ENCODE data around the gene GRHL3. TPM values are rescaled to one million over a fixed set of nuclear protein-coding genes. Genes with fewer than 3 reads are reported as not detected.

The GRHL3 gene
- total RNA-seq, 1 donor from 2014 or later, result not detected

GRCh38 chr1:24318615-24319311 lies 394 bp upstream of the GRHL3 start:
- no peak for DNase-seq

GRCh38 chr1:24319962-24320361 lies 805 bp downstream of the GRHL3 start:
- DNase-seq, result no peak

- DNase-seq, result no peak
These were observed 2.0 kb downstream of the GRHL3 start for GRCh38 chr1:24321126-24321525.

DNA sequence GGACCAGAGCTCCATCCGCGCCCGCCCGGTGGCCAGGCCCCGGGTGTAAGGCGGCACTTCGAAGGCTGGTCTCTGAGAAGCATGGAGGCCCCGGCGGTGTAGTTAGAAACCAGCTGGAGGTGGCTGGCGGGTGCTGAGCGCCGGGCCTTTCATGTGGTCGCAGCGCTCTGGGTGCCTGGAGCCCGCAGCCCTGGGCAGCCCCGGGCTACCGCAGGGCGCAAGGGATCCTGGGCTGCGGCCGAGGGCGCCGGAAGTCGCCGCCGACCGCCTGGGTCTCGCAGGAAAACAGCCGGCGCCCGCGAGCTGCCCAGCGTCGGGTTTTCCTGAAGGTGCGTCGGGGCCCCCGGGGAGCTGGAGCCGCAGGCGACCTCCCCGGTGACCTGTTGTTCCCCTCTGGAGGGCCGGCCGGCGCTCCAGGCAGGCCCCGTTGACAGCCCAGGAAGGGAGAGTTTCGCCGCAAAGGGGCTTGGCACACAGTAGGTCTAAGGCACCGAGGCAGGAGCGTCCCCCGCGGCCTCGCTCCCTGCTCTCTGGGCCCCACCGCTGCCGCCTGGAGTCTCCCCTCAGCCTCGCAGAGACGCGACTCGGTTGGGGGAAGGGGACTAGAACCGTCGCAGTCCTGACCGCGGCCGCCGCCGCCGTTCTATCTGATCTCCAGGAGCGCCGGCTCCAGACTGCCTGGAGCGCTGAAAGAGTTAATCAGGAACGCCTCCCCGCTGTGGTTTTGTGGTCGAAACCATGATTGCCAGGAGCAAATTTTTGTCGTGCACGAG lies 2.7 kb downstream of the GRHL3 start:
- DNase-seq, result peak; percentile 14

GRCh38 chr1:24322470-24323177 lies 3.5 kb downstream of the GRHL3 start:
- DNase-seq, result no peak

- DNase-seq, result no peak
These were observed 4.1 kb downstream of the GRHL3 start for GRCh38 chr1:24323281-24323680.

DNA sequence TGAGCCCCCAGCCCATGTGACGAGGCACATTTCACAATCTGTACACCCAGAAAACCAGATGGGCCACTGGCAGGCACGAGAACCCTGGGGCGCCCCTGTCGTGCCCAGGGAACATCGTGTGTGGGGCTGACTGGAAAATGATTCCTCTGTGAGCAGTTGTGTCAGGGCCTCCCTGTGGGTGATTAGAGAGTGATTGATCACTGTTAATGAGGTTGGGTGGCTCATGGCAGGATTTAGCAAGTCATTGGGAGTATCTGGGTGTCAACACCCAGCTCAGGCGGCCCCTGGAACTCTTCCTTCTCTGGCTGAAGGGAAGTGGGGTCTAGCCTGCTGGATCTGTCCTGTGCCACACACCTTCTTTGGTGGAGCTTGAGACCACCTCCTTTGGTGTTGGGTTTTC lies 5.7 kb downstream of the GRHL3 start:
- DNase-seq, result no peak

DNA sequence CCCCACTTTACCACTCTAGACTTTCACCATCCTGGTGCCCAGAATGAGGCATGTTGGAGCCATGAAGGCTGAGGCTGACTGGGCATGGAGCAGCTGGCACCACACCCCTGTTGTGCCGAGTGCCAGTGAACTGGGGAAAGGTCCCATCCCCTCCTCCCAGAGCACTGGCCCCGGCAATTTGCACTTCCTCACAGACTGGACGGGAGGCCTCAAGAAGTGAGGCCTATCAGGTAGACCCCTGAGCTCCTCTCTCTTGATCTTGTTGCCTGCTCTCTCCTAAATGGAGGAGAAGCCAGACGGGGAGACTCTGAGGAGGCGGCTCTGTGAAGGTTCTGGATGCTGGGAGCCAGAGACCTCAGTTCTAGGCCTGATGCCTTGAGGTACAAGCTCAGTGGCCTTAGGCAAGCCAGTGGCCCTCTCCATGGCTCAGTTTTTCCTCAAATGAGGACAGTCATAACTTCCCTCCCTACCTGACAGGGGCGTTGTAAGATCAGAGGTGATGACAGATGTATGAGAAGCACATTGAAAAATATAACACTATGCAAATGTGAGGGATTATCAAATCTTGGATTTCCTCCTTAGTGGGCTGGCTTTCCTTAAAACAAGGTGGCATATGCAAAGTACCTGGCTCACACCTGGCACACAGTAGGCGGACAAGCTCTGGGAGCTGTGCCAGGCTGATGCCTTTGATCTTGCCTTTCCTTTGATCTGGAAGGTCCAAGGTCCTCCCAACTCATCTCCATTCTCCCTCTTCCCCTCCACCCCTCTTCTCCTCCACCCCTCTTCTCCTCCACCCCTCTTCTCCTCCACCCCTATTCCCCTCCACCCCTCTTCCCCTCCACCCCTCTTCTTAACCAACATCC lies 6.7 kb downstream of the GRHL3 start:
- DNase-seq, result no peak

GRCh38 chr1:24327486-24327885 lies 8.3 kb downstream of the GRHL3 start:
- no peak for DNase-seq

DNA sequence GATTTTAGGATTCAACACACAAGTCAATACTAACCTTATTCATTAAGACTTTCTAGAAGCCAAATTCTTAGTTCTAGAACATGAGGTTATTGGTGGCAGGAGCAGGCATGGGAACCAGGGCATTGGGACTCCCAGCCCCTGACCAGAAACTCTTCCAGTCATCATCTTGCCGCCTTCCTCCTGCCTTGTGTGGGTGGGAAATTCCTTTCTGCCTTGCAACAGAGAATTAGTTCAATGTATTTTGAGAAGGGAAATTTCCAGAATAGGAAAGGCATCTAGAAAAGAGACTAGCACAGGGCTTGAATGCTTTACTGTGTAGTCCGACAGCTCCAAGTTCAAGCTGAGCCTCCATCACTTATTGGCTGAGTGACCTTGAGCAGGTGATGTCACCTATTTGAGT lies 8.7 kb downstream of the GRHL3 start:
- no peak for DNase-seq

- DNase-seq, result no peak
These were observed 10.2 kb downstream of the GRHL3 start for GRCh38 chr1:24329331-24329730.

GRCh38 chr1:24329797-24330543 lies 10.8 kb downstream of the GRHL3 start:
- DNase-seq, result no peak

DNA sequence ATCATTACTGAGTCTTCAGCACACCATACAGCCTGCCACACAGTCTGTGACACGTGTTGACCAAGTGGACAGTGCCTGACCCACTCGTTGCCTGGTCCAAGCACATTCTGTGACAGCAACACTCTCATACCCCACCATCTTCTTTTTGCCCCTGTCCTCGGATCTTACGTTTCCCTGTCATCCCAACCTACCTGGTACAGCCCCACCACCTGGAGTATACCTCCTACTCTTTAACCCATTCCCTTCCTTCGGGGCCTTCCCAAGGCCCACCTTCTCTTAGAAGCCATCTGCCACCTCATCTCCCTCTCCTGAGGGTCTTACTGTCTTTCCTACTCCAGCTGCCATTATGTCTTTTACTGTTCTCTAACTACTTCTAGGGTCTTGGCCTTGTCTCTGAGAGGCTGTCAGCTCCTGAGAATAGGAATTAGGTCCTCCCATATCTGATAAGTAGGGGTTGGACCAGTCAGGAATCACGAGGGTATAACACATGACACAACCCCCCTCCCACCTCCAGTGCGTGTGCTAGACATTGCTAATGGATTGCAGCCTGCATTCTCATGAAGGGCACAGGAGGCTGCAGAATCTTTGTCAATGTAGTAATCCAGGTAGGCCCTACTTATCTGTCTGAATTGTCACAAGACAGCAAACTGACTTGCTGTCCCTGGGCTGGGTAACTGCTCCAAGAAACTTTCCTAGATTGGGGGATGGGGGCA lies 13.0 kb downstream of the GRHL3 start:
- DNase-seq, result no peak

DNA sequence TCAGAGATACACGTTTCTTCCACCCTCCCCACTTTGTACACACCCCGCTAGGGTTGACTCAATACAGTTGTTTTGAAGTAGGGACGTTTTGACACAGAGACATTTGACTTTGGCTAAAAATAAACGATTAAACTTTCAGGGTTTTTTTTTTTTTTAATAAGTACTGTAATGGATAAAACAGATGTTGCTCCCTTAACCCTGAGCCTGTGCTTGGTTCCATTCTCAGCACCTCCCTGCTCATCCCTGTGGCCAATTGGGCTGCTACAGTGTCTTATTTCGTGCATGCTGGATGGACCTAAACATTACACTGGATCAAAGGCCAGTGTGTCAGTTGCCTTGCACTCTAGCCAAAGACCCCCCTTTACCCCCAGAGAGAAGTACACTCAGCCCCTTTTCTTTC lies 16.9 kb downstream of the GRHL3 start:
- DNase-seq, result no peak

DNA sequence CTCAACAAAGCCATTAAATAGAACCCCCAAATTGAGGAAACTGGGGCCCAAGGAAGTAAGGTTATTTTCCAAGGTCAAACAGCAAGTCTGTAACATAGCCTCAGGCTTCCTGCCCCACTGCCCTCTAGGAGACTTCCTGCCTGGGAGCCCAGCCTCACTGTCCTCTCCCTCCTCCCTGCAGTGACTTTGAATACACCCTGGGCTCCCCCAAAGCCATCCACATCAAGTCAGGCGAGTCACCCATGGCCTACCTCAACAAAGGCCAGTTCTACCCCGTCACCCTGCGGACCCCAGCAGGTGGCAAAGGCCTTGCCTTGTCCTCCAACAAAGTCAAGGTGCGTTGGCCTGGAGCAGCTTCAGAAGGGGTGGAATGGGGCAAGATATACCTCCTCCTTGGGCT lies 18.3 kb downstream of the GRHL3 start:
- no peak for DNase-seq

GRCh38 chr1:24338447-24338846 lies 19.3 kb downstream of the GRHL3 start:
- DNase-seq, result no peak

GRCh38 chr1:24339996-24340395 lies 20.8 kb downstream of the GRHL3 start:
- no peak for DNase-seq

- DNase-seq, result no peak
These were observed 21.6 kb downstream of the GRHL3 start for GRCh38 chr1:24340770-24341169.

- DNase-seq, result peak; percentile 2
These were observed 22.1 kb downstream of the GRHL3 start for GRCh38 chr1:24341260-24341659.

DNA sequence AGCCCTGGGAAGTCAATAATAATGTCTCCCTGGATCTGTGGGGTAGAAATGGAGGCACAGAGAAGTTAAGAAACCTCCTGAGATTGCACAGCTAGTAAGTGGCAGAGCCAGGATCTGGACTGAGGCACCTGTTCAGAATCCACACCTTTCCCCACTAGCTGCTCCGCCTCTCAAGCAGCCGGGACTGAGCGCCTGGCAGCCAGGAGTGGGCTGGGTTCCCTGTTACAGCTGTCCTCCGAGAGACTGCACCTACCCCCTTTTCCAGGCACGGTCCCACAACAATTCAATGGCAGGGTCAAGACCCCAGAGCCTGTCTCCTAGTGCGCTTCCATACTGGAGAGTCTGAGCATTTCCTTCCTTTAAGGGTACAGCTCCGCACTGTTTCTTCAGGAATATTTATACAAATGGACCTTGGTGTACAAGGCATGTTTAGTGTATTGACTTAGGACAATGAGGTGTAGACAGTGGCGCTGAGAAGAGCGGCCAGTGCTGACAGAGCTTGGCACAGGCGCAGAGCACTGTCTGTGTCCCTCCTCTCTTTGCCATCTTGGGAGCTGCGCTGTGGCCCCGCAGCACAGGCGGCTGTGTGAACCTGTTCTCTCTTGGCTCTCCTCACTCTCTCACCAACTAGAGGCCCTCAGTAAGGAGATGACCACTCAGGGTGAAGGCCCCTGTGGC lies 24.4 kb downstream of the GRHL3 start:
- no peak for DNase-seq
